NCI-H748 (cell line): ENCODE measurements around the gene DDIT3.

Source experiments
- DNase-seq: peaks from one replicate; lab custom pipeline; 2025; ENCODE audit not compliant: unreplicated experiment; lab: John Stamatoyannopoulos, UW

DDIT3 gene

DNA sequence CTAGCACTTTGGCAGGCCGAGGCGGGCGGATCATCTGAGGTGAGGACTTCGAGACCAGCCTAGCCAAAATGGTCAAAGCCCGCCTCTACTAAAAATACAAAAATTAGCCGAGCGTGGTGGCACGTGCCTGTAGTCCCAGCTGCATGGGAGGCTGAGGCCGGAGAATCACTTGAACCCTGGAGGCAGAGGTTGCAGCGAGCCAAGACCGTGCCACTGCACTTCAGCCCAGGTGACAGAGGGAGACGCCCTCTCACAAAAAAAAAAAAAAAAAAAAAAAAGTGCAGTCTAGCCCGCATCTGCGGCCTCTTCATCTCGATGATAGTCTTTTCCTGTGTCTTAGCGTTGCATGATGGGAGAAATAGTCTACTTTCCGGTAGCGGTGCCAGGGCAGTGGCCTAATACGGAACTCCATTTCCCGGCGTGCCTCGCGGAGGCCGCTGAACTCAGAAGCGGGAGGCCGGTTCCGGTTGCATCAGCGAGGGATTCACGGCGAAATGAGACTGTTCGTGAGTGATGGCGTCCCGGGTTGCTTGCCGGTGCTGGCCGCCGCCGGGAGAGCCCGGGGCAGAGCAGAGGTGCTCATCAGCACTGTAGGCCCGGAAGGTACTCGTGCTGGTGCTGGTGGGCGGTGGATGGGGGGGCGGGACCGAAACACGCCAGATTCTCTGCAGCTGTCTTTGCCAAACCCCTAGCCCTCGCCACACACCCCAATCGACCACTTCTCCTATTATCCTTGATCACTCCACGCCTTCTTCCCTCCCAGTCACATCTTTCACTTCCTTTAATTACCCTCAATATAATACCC lies 32.5 kb downstream of the DDIT3 start, which contains the start of gene MARS1:
MARS1 (plus strand) TSS at position 472 of the 805 bp plus-strand sequence; CDS start at position 495, 23 bp downstream.
- peak; percentile 98 for DNase-seq

DNA sequence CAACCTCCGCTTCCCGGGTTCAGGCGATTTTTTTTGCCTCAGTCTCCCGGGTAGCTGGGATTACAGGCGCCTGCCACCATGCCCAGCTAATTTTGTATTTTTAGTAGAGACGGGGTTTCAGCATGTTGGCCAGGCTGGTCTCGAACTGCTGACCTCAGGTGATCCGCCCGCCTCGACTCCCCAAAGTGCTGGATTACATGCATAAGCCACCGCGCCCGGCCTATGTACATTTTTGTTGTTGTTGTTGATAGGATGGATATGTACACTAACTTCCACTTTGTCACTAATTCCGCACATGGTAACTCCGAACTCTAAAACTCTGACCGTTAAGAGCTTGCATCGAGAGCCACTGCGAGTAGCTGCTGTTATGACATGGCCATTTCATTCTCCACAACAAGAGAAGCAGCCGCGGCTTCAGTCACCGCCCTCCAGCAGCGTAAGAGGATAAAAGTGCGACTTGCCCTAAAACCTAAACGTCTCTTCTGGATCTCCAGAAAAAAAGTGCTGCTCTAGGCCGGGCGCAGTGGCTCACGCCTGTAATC lies 33.2 kb downstream of the DDIT3 start:
- DNase-seq: no peak

DNA sequence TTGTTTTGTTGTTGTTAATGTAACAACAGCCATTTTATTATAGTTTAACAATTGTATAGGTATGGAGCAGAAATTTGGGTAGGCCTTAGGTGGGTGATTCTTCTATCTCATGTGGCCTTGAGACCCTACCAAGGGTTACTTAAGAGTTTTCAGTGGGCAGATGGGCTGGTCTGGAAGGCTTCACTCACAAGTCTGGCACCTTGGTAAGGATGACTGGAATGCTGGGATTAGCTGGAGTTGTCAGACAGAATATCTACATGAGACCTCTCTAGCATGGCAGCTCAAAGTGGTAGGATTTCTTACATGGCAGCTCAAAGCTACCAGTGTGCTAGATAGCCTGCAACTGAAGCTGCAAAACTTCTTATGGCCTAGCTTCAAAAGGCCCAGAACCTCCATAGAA lies 34.6 kb downstream of the DDIT3 start:
- DNase-seq: no peak

DNA sequence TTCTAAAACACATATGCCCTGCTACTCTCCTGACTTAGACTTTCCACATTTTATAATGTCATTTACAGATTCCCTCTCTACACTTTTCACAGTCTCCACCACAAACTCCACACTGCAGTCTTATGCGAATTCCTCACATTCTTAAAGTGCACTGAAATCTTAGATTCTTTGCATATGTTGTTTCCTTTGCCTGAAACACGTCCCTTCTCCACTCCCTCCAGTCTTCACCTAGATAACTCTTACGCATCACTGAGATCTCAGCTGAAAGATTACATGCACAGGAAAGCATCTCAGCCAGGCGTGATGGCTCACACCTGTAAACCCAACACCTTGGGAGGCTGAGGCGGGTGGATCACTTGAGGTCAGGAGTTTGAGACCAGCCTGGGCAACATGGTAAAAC lies 36.8 kb downstream of the DDIT3 start:
- DNase-seq: no peak

DNA sequence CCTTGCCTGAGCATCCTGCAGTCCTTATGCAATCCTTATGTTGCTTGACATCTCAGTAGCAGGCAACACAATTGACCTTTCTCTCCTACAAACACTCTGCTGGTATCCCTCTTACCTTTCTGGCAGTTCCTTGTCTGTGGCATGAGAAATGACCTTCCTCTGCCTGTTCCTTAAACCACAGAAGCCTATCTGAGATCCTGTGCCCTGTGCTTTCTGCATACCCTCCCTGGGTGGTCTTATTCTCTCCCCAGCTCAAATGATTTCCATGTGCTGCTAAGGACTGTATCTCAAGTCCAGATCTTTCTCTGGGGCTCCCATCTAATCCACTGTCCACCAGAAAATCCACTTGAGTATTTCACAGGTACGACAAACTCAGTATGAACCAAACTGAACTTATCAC lies 38.6 kb downstream of the DDIT3 start:
- DNase-seq: no peak

DNA sequence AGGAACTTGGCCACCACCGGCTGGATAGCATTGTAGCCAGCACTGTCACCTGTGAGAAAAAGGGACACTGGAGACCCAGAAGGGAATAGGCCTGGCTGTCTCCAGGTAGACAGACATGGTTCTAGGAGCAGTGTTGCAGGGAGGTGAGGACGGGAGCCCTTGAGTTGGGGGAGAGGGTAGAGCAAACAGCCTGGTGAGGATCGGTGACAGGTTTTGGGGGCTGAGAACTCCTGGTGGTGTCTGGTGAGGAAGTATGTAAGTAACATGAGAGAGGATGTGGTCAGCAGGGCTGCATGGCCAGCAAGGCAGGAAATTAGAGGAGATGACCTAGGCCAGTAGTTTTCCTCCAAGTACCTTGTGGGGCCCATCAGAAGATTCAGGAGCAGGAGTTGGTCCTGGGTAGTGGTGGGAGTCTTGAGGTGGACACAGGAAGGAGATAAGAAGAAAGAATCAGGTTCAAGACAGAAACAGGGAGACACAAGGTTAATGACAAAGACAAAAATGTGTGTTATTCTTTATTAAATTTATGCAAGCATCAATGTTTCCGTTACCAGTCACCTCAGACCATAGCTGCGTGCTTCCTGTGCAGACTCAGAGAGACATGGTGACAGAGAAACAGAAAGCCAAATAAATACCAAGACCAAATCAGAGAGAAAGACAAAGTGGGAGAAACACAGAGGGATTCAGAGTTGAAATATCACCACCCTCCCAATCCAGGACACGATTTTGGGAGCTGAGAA lies 40.8 kb downstream of the DDIT3 start, which contains the start of gene ARHGAP9:
ARHGAP9 (minus strand) TSS at position 491 of the 740 bp plus-strand sequence; CDS start at position 31, 460 bp downstream.
- DNase-seq: no peak

DNA sequence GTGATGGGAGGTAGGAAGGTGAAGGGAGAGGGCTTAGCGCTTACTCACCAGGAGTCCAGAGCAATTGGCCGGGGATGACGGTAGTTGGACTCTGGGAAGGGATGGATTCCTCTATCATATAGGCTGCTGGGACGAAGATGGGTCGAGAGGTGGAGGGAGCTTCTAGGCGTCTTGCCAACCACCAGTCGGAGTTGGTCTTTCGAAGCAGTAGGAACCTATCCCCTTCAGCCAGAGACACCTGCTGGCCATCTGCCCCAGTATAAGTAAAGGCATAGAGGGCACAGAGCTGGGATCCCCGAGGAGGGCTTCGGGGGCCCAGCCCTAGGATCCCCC lies 41.3 kb downstream of the DDIT3 start:
- no peak for DNase-seq

DNA sequence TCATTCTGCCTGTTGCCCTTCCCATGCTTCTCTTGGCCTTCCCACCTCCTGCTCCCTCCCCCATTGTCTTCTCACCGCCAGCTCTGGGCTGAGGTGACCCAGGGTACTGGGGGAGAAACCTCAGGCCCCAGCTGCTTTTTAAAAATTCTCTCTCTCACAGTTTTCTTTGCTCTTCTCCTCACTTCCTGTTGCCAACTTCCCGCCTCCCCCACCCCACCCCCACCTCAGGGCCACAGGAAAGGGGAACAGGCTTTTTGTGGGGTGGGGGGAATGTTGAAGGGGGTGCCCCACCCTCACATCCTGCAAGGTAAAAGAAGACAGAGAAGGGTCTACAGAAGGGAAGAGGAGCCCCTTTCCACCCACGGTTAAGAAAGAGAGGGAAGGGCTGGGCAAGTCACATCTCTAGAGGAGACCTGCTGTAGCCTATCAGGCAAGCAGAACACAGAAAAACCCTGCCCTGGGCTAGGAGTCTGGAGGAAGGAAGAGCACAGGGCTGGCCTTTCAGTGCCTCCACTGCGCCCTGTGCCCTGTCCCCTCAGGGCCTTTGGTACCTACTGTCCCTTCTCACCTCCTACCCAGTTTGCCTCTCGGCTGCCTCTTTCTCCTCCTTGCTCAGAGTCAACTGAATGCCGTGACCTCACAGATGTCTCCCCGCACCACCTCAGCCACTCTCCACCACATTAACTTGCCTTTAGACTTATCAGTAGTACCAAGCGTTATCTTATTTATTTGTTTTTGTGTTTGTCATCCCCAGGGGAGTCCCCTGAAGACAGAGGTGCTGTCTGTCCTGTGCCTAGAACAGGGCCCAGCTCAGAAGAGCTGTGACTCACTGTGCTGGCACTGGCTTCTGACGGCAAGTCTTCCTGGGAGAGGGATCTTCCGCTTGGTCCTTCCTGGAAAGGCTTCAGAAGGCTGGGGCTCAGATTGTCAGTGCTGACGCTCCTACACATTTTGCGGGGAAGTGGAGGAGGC lies 42.3 kb downstream of the DDIT3 start:
- DNase-seq: no peak

DNA sequence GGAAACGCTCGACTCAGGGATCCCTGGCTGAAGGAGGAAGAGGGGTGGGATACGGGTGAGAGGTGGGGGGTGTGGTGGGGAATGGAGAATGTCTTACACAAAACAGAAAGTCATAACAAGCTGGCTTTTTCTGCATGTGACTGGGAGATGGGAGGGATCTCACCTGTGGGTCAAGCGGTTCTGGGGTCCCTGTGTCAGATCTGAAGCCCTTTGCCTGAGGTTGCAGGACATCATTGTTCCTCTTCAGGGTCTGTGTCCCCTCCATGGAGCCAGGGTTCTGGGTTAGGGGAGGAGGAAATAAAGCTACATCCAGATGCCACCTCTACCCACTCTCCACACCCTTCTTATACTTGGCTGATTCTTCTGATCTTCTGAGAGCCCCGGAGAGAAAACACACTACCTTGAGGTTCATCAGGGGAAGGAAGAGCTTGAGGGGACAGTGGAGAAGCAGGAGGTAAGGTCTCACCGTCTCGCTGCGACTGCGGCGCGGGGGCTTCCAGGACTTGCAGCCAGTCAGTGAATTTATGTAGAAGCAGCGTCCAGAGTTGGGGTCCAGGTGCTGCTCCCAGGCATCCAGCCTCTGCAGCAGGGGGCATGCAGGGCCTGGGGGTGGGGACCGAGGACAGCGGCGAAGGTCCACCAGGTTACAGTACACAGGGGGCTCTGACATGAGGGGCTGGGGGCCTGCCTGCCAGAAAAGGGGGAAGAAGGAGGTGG lies 43.2 kb downstream of the DDIT3 start:
- DNase-seq: no peak

DNA sequence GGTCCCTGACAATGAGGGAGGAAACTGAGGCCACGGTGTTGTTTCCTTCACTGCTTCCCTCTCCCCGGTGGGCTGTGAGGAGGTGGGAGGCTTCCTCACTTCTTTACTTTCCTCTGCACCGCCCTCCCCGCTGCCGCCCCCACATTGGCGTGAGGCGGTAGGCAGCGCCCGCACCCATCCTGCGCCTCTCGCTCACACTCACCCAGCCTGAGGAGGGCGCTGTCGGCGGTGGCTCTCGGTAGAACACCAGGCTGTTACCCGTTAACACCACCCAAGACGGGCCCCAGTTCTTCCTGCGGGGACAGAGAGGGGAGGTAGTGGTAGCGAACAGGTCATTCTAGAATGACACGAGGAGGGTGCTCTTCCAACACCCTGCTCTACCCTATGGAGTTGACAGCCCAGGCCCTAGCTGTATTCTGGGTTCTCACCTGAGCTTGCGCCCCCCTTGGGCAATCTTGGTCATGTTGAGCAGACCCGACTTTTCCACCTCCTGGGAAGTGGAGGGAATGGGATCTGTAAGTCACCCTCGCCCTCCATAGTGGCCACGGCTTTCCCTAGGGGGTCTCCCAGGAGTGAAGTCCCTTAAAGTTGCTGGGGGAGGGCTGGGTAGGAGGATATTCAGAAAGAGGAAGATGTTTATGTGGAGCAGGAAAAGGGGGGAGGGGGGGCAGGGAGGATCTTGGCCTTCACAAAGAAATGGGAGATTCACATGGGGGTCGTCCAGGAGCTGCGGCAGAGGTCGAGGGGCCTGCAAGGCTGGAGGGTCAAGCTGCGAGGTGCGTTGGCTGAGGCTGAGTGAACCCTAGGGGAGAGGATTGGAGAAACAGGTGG lies 43.9 kb downstream of the DDIT3 start:
- DNase-seq: peak; percentile 31

DNA sequence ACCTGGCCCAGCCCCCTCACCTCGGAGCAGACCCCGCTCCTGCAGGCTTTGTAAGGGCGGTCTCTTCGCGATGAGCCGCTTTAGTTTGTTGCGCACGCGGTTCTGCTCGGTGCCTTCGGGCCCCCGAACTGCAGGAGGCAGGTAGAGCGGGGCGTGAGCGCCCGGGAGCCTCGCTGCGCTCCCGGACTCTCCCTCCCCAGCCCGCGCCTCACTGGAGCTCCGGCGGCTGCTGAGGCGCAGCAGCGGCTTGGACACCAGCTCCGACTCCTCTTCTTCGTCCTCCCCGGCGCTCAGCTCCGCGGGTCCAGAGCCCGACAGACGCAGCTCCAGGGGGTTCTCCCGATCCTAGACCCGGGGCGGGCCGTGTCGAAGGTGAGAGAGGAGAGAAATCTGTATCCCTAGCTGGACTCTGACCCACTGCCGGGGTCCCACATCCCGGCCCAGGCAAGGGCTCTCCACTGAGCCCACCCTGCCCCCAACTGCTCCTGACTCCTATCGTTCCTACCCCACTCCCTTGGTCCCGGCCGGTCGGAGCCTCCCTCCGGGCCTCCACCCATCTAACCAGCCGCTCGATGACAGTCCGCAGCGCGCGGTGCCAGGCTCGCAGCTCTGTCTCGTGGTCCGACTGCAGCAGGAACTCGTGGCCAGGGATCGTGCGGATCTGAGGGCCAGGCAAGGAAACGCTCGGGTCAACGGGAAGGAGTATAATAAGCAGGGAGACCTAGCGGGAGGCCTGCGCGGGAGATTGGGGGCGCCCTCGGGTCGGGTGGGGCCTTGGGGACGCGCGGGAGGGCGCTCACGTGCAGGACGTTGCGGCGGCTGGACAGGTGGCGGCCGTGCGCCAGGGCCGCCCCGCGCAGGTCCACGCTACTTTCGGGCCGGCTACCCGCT lies 44.8 kb downstream of the DDIT3 start:
- DNase-seq: peak; percentile 39

DNA sequence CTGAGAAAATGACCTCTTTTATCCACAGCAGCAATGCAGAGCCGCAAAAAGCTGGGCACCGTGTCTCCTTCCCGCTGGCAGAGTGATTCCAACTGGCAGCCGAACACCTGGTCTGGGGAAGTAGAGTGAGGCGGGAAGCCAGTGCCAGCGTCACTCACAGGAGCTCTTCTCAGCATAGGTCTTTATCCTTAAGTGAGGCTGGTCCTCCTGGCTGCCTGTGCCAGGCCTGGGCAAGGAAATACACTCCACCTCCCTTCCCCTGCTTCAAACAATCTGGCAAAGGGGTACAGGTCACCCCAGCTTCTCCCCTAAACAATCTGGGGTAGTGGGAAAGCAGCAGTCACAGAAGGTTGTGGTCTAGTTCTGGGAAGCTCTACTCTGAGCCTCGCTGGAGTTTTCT lies 45.5 kb downstream of the DDIT3 start:
- DNase-seq: no peak

DNA sequence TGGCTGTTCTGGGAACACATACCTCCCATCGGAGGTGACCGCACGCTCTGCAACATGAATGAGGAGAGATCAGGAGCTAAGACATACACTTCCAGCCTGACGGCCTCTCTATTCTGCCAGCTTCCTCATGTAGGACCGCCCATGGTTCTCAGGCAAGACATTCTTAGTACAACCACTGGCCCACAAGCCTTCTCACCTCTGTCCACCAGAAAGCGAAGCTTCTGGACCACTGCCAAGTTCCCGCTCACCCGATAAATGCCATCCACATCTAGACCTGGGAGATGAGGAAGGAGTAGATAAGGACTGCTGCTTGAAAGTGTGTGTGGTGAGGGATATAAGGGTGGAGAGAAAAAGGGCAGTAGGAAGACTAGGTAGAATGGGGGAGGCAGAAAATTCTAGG lies 45.9 kb downstream of the DDIT3 start:
- peak; percentile 11 for DNase-seq

DNA sequence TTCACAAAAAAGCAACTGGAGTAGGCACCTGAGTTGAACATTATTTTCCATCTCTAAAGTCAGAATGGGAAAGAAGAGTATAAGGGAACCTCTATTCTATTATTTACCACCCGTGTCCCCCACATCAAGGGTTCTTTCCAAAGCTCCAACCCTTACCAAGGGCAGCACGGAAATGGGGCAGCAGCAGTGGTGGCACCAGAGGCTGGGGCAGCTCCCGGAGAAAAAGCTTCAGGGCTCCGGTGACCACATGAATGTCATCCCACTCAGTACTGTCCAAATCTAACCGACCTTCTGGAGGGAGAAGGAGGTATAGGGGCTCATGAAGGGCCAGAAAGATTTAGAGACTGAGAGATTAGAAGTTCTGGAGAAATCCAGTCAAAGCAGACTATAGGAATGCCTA lies 46.4 kb downstream of the DDIT3 start:
- DNase-seq: no peak

DNA sequence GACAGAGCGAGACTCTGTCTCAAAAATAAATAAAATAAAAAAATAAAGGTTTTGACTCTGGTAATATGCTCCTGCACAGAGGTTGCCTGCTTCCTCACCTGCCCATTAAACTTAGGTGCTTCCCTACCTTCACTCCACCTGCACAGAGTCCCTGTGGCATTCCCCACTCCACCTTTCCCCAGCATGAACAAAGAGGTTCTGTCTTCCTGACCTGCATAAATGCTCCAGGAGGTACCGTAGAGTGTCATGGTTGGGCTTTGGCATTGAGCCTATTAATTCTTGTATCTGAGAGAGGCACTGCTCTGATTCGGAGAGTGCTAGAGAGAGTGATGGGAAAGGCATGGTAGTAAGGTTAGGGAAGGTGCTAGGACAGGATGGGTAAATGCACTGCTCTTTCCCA lies 46.9 kb downstream of the DDIT3 start:
- peak; percentile 15 for DNase-seq

DNA sequence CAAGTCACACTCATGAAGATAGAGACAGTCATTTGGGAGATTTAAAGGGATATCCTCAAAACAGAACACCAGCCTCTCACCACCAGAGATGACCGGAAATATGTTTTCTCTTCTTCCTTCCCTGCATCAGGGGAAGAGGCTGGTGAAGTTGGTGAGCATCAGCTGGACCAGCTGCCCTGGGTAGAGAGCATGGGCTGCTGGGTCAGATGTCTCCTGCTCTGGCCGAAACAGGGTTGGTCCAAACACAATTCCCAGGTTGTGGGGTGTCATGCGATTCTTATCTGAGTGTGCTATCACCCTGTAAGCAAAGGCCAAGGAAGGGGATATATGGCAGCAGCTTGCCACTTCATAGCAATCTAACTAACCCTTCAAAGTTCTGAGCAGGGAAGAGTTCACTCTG lies 47.9 kb downstream of the DDIT3 start:
- no peak for DNase-seq

DNA sequence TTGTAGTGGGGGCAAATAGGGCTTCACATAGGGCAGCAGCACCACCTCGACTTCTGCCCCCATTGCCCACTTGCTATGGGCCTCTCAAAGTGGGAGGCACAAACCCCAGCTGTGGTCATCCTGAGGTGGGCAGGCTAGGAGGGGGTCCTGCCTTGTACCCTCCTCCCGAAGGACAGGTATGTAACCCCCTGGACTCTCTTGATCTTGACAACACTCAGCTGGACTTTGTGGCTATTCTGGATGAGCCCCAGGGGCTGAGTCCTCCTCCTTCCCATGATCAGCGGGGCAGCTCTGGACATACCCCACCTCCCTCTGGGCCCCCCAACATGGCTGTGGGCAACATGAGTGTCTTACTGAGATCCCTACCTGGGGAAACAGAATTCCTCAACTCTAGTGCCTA lies 48.7 kb downstream of the DDIT3 start:
- DNase-seq: no peak

DNA sequence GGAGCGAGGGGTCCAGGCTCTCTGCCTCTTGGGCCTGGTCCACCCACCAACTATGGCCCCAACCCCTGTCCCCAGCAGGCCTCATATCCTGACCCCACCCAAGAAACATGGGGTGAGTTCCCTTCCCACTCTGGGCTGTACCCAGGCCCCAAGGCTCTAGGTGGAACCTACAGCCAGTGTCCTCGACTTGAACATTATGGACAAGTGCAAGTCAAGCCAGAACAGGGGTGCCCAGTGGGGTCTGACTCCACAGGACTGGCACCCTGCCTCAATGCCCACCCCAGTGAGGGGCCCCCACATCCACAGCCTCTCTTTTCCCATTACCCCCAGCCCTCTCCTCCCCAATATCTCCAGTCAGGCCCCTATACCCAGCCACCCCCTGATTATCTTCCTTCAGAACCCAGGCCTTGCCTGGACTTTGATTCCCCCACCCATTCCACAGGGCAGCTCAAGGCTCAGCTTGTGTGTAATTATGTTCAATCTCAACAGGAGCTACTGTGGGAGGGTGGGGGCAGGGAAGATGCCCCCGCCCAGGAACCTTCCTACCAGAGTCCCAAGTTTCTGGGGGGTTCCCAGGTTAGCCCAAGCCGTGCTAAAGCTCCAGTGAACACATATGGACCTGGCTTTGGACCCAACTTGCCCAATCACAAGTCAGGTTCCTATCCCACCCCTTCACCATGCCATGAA lies 49.2 kb downstream of the DDIT3 start:
- no peak for DNase-seq
